Heart left ventricle (tissue), 16 donors: Measurements from ENCODE around the gene KIF26A. TPM values are rescaled to one million over a fixed set of nuclear protein-coding genes. Genes with fewer than 3 reads are reported as not detected.
A peak's percentile ranks its signal among the peaks of the same experiment; 100 is the strongest.

Source experiments
- ATAC-seq, 4 donors: fragments of 200-7000 bp; cut with Tn5 transposase; one replicate each; pipeline ENCODE4 v1.9.1; 2020 to 2022; ENCODE audit warnings: moderate library complexity in 4 of 4, mild to moderate bottlenecking in 3 of 4, moderate number of reproducible peaks in 1 of 4
- DNase-seq, 5 donors: peaks; one replicate each; pipeline ENCODE4 v3.0.0-alpha.2; 2020
- H3K27ac ChIP-seq, 12 donors: fragments of 200-600 bp; sonication (generic) in 4 of 12; one replicate each; pipeline versions ENCODE4 v1.5.0 to v1.8.0; 2016 to 2022; ENCODE audit warnings: mild to moderate bottlenecking in 2 of 12
- H3K27me3 ChIP-seq, 9 donors: fragments of 200-600 bp; sonication (generic) in 2 of 9; one replicate each; pipeline versions ENCODE4 v1.5.1 to v1.8.0; 2016 to 2022; ENCODE audit warnings: mild to moderate bottlenecking in 3 of 9
- H3K36me3 ChIP-seq, 9 donors: fragments of 200-600 bp; sonication (generic) in 2 of 9; one replicate each; pipeline versions ENCODE4 v1.5.0 to v1.8.0; 2018 to 2022; ENCODE audit warnings: mild to moderate bottlenecking in 2 of 9
- H3K4me1 ChIP-seq, 12 donors: fragments of 200-600 bp; sonication (generic) in 4 of 12; one replicate each; pipeline versions ENCODE4 v1.5.0 to v1.8.0; 2016 to 2022; ENCODE audit warnings: mild to moderate bottlenecking in 3 of 12
- H3K4me3 ChIP-seq, 12 donors: fragments of 200-600 bp; sonication (generic) in 4 of 12; one replicate each; pipeline versions ENCODE4 v1.5.0 to v1.8.0; 2017 to 2022; ENCODE audit warnings: mild to moderate bottlenecking in 9 of 12, moderate library complexity in 4 of 12
- H3K9me3 ChIP-seq, 12 donors: fragments of 200-600 bp; sonication (generic) in 4 of 12; one replicate each; pipeline versions ENCODE4 v1.5.0 to v1.8.0; 2016 to 2022; ENCODE audit warnings: mild to moderate bottlenecking in 1 of 12
- CTCF ChIP-seq, 12 donors: fragments of 200-600 bp; sonication (generic) in 4 of 12; IDR thresholded peaks; one replicate each; pipeline versions ENCODE4 v1.5.0 to v1.8.0; 2018 to 2022; ENCODE audit warnings: antibody characterized with exemption in 12 of 12, mild to moderate bottlenecking in 5 of 12
- POLR2A ChIP-seq, 2 donors: fragments of 450-650 bp; IDR thresholded peaks; one replicate each; pipeline ENCODE4 v1.6.1; 2017; ENCODE audit warnings: antibody characterized with exemption in 2 of 2, mild to moderate bottlenecking in 2 of 2, moderate library complexity in 2 of 2
- WGBS, 4 donors: extraction: QIAGEN DNeasy Blood & Tissue Kit in 2 of 4; methylation state at CpG; one replicate each; pipeline versions ENCODE4 v1.1.5 to v1.1.7; 2013 to 2018; 5-methylcytosine and 5-hydroxymethylcytosine counted together
- intact Hi-C, 10 donors: fragments of 100-400 bp; cut with DNase I; formaldehyde crosslinking; loops; one replicate each; pipeline versions ENCODE4 v1.11.1 to v1.14.2; 2022
- polyA plus RNA-seq, 2 donors: library from polyadenylated mRNA; stranded (reverse); fragments of 200-250 nt; gene quantifications; one replicate each; pipeline ENCODE4 v1.2.3, GENCODE V29; 2013
- total RNA-seq, 9 donors: library from RNA; depleted of rRNA in 2 of 9; stranded (reverse); fragments of >200 nt in 2 of 9; fragmentation: NEBNext Ultra II Directional in 3 of 9; extraction: Animal tissue kit (Norgen Biotek cat#: 25700) in 3 of 9; gene quantifications; one replicate each; pipeline versions ENCODE4 v1.1.0 to v1.2.4, GENCODE V29; 2016 to 2023
- donor health status: ischemic (EF 13 %, LVEDD 7.1; RV severe dilation, severe dysfunction).
- donor health status: healthy with polysubstance abuse.
- donor health status: DM: no; HTN: yes; CAD: no.
- donor health status: DM: no; HTN: no; CAD: no.
- donor health status: ischemic (EF 25% LVEDD 6.9; RV normal size, moderate dysfunction).
- donor health status: ischemic (EF 25% LVEDD 5.7; RV mildly dilated, moderate dysfunction).
- donor health status: healthy.
- donor health status: DM: yes; HTN: yes; CAD: no.
- donor health status: ischemic (EF 35%, LVEDD 5.7; RV mildly dilated, moderate dysfunction).
- donor health status: nonischemic (EF 11% LVEDD 7.7; RV severe dilation, severe dysfunction).
- donor health status: DM: yes; HTN: yes; CAD: no.
- donor health status: PGD.
- donor health status: ischemic (EF 29% LVEDD 5.4; RV normal size, mild dysfunction).
- donor health status: nonischemic (EF 23%, LVEDD 6.1; RV moderate dilation, normal function).

KIF26A gene
- total and polyA plus RNA-seq, 11 donors: 4.9 to 12.6 (median 7.8) TPM

DNA sequence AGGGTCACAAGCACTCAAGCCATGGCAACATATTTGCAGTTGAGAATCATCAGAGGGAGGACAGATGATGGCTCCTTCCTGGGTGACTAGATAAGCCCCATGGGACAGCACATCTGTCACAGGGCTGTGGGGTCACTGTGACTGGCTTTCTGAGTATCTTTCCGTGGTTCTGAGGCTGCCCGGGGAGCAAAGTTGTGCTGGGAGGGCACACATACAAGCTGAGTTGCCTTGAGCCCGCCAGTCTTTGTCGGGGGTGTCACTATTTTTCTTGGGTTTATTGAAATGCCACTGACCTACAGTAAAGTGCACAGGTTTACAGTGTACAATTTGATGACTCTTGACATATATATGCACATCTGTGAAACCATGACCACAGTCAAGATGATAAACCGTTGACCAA is 17.2 kb upstream of the KIF26A start:
- DNase-seq (peak in 1 of 5 donors; percentile 9), ATAC-seq (no peak)
- H3K4me3 ChIP-seq: no peak overlapping the region
- H3K9me3 ChIP-seq: peaks cover 0 to 29% (median 19%) of the 10 kb centered on the region in 12 donors
- no peaks in the 10 kb centered on the region for H3K36me3 ChIP-seq
- intact Hi-C loops: no loop called here
- TF ChIP-seq CTCF (IDR thresholded peaks at IDR 0.05) (no peak), POLR2A (IDR thresholded peaks at IDR 0.05) (no peak)
- peaks cover 19 to 62% (median 37%) of the 10 kb centered on the region in 9 donors for H3K27me3 ChIP-seq
- 78 to 85% (median 82%) methylated on average over 5 of the region's 5 CpGs for WGBS, 4 donors
- no peak overlapping the region for H3K27ac ChIP-seq
- peaks cover 0 to 18% (median 4%) of the 10 kb centered on the region in 12 donors for H3K4me1 ChIP-seq

GRCh38 chr14:104123879-104124278 is 14.5 kb upstream of the KIF26A start:
- Histone ChIP-seq H3K27ac (no peak overlapping the region), H3K4me1 (no peaks in the 10 kb centered on the region), H3K4me3 (no peak overlapping the region), H3K9me3 (peaks cover 0 to 36% (median 19%) of the 10 kb centered on the region in 12 donors), H3K36me3 (no peaks in the 10 kb centered on the region), H3K27me3 (peaks cover 0 to 42% (median 10%) of the 10 kb centered on the region in 9 donors)
- no peak for ATAC-seq
- WGBS, 4 donors: 97 to 100% (median 99%) methylated on average over 1 of the region's 1 CpG
- no peak for DNase-seq
- no peak for TF ChIP-seq CTCF (IDR thresholded peaks at IDR 0.05)
- no peak for TF ChIP-seq POLR2A (IDR thresholded peaks at IDR 0.05)
- intact Hi-C loops: no loop called here

GRCh38 chr14:104125011-104125410 is 13.4 kb upstream of the KIF26A start:
- intact Hi-C loops: no loop called here
- Histone ChIP-seq H3K36me3 (no peaks in the 10 kb centered on the region), H3K4me3 (no peak overlapping the region), H3K9me3 (peaks cover 0 to 44% (median 22%) of the 10 kb centered on the region in 12 donors), H3K27me3 (peaks cover 0 to 31% (median 4%) of the 10 kb centered on the region in 9 donors), H3K27ac (no peak overlapping the region), H3K4me1 (no peaks in the 10 kb centered on the region)
- ATAC-seq (no peak), DNase-seq (no peak)
- WGBS, 4 donors: 70 to 80% (median 72%) methylated on average over 4 of the region's 4 CpGs
- TF ChIP-seq CTCF (IDR thresholded peaks at IDR 0.05) (no peak), POLR2A (IDR thresholded peaks at IDR 0.05) (no peak)

DNA sequence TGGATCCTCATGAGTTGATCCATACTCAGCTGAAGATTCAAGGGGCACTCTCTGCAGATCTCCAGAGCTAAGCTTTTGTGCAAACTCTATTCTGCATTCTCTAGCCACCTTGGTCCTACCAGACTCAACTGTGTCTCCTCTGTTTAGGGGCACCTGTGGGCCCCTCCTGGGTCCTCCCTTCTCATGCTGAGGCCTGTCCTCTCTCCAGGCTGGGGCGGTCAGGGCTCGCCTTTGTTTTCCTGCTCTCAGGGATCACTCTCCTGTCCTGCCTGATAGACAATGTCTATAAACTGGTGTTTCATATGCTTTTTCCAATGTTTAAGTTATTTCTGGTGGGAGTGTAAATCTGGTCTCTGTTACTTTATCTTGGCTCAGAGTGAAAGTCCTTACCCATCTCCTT is 11.6 kb upstream of the KIF26A start:
- H3K27ac ChIP-seq: no peak overlapping the region
- TF ChIP-seq POLR2A (IDR thresholded peaks at IDR 0.05): no peak
- TF ChIP-seq CTCF (IDR thresholded peaks at IDR 0.05): no peak
- H3K4me1 ChIP-seq: no peaks in the 10 kb centered on the region
- peaks cover 0 to 16% (median 3%) of the 10 kb centered on the region in 9 donors for H3K27me3 ChIP-seq
- H3K9me3 ChIP-seq: peaks cover 0 to 46% (median 22%) of the 10 kb centered on the region in 12 donors
- WGBS, 4 donors: 88 to 95% (median 94%) methylated on average over 2 of the region's 2 CpGs
- DNase-seq: peak in 1 of 5 donors; percentile 1
- no peak overlapping the region for H3K4me3 ChIP-seq
- H3K36me3 ChIP-seq: no peaks in the 10 kb centered on the region
- intact Hi-C loops: no loop called here
- no peak for ATAC-seq
